ENCODE data around the gene RPL36A.

- TF ChIP-seq CTCF (IDR thresholded peaks at IDR 0.05) (no peak), POLR2A (IDR thresholded peaks at IDR 0.05) (no peak)
These were observed 7.9 kb downstream of the RPL36A start for GRCh38 chrX:101398694-101399093.

Measured in testis (tissue), 2 donors.